HEK293 (cell line): ENCODE data around the gene WRAP73.

Experiments
- CTCF ChIP-seq: fragments of 450-650 bp; formaldehyde crosslinking; IDR thresholded peaks from 2 replicates; pipeline ENCODE4 v1.5.1; 2016; ENCODE audit warnings: missing biosample characterization, missing genetic modification characterization
- ZBTB49 ChIP-seq: fragments of 450-650 bp; formaldehyde crosslinking; IDR thresholded peaks from 2 replicates; pipeline ENCODE4 v1.5.1; 2016; ENCODE audit warnings: missing biosample characterization, missing genetic modification characterization, low read depth
- ZFP41 ChIP-seq: fragments of 450-650 bp; formaldehyde crosslinking; IDR thresholded peaks from 2 replicates; pipeline ENCODE4 v1.5.1; 2016; ENCODE audit warnings: missing biosample characterization, missing genetic modification characterization, borderline replicate concordance
- ZNF174 ChIP-seq: fragments of 450-650 bp; formaldehyde crosslinking; IDR thresholded peaks from 2 replicates; pipeline ENCODE4 v1.5.0; 2017; ENCODE audit warnings: missing biosample characterization, mild to moderate bottlenecking, missing genetic modification characterization
- ZNF239 ChIP-seq: fragments of 450-650 bp; formaldehyde crosslinking; IDR thresholded peaks from 2 replicates; pipeline ENCODE4 v1.5.1; 2016; ENCODE audit warnings: missing biosample characterization, missing genetic modification characterization
- ZNF302 ChIP-seq: fragments of 450-650 bp; formaldehyde crosslinking; IDR thresholded peaks from 2 replicates; pipeline ENCODE4 v1.5.1; 2016; ENCODE audit warnings: missing biosample characterization, missing genetic modification characterization, low read depth
- ZNF561 ChIP-seq: fragments of 450-650 bp; IDR thresholded peaks from 2 replicates; pipeline ENCODE4 v1.5.1; 2018; ENCODE audit warnings: missing biosample characterization, missing genetic modification characterization, borderline replicate concordance

- TF ChIP-seq CTCF (tag by site-specific recombination) (no peak), ZFP41 (tag by site-specific recombination) (no peak), ZNF174 (no peak), ZNF239 (no peak), ZNF561 (tag by site-specific recombination) (no peak), ZBTB49 (tag by site-specific recombination) (no peak), ZNF302 (tag by site-specific recombination) (no peak)
Observed at GRCh38 chr1:3668148-3668547, 18.2 kb upstream of the WRAP73 start.
